Activated CD8-positive, alpha-beta T cell treated with anti-CD3 and anti-CD28 coated beads, Interleukin-2, amount 10 ng/mL, durations not matched to agents 7 days and 5 days (primary cell): ENCODE measurements around the gene SPINK14. TPM values are rescaled to one million over a fixed set of nuclear protein-coding genes. Genes with fewer than 3 reads are reported as not detected.

Experiments
- total RNA-seq, 2 experiments: library from RNA; stranded (reverse); gene quantifications; one replicate each; pipeline ENCODE4 v1.2.3, GENCODE V29; 2021

Gene SPINK14
- total RNA-seq, 2 experiments from 2014 or later, result not detected

Other genes with a start within 250 kb of the SPINK14 start
- not detected for gene SPINK5, start 104.6 kb upstream of the SPINK14 start, total RNA-seq
- gene SPINK6, start 34.5 kb downstream of the SPINK14 start, total RNA-seq, result not detected
- gene MARCOL, start 70.0 kb downstream of the SPINK14 start, total RNA-seq, result not detected
- not detected for gene SPINK13, start 100.2 kb downstream of the SPINK14 start, total RNA-seq
- not detected for gene SPINK7, start 143.9 kb downstream of the SPINK14 start, total RNA-seq
- not detected for gene SPINK9, start 167.0 kb downstream of the SPINK14 start, total RNA-seq
- 10 to 100 TPM; 37.4 to 47.6 TPM for gene FBXO38, start 215.4 kb downstream of the SPINK14 start, total RNA-seq